WERI-Rb-1 (cell line): Measurements from ENCODE around the gene PKDREJ.

Experiments used
- DNase-seq: peaks from one replicate; pipeline ENCODE4 v3.0.0-alpha.2; 2020
- H3K27ac ChIP-seq: fragments of 250-450 bp; sonication (Bioruptor Pico); 2 replicates; pipeline ENCODE4 v1.5.1; 2020; ENCODE audit warnings: mild to moderate bottlenecking, moderate library complexity
- H3K27me3 ChIP-seq: fragments of 250-450 bp; sonication (Bioruptor Pico); 2 replicates; pipeline ENCODE4 v1.5.1; 2021; ENCODE audit warnings: mild to moderate bottlenecking, low read depth, moderate library complexity; ENCODE audit not compliant: insufficient read depth, severe bottlenecking
- H3K36me3 ChIP-seq: fragments of 250-450 bp; sonication (Bioruptor Pico); 2 replicates; pipeline ENCODE4 v1.5.1; 2020; ENCODE audit warnings: mild to moderate bottlenecking, moderate library complexity
- H3K4me3 ChIP-seq: 2 replicates; pipeline ENCODE4 v1.5.1; 2011; ENCODE audit warnings: low read depth, mild to moderate bottlenecking, control low read depth, low read length
- H3K9me3 ChIP-seq: fragments of 250-450 bp; sonication (Bioruptor Pico); 2 replicates; pipeline ENCODE4 v1.5.1; 2021; ENCODE audit warnings: mild to moderate bottlenecking, moderate library complexity; ENCODE audit not compliant: severe bottlenecking
- TF ChIP-seq, protein P1 (sequence below): IDR thresholded peaks from 2 replicates; pipeline ENCODE4 v1.5.1; 2011; ENCODE audit warnings: low read depth, mild to moderate bottlenecking, control low read depth, inconsistent platforms, low read length

The PKDREJ gene

DNA sequence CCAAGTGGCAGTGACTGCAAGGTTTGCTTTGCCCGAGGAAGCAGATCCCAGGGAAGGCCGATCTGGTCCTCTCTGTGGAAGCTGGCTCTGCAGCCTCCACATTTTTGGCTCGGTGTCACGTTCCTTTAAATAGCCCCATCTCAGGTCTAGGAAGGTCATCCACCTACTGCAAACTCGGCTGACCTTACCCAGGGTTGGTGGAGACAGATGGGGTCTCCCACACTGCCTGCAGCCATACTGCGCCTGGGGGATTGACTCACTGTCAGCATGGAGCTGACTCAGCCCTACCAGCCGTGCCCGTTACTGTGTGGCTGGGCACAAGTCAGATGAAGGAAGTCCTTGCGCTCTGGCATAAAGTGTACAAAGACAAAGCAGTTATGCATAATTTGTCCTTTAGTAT lies 29.9 kb downstream of the PKDREJ start:
- no peak for DNase-seq
- Histone ChIP-seq H3K27ac (no peak overlapping the region), H3K36me3 (peaks cover 6% of the 10 kb centered on the region), H3K9me3 (no peaks in the 10 kb centered on the region), H3K4me3 (no peak overlapping the region), H3K27me3 (no peaks in the 10 kb centered on the region)
- TF ChIP-seq, protein P1, sequence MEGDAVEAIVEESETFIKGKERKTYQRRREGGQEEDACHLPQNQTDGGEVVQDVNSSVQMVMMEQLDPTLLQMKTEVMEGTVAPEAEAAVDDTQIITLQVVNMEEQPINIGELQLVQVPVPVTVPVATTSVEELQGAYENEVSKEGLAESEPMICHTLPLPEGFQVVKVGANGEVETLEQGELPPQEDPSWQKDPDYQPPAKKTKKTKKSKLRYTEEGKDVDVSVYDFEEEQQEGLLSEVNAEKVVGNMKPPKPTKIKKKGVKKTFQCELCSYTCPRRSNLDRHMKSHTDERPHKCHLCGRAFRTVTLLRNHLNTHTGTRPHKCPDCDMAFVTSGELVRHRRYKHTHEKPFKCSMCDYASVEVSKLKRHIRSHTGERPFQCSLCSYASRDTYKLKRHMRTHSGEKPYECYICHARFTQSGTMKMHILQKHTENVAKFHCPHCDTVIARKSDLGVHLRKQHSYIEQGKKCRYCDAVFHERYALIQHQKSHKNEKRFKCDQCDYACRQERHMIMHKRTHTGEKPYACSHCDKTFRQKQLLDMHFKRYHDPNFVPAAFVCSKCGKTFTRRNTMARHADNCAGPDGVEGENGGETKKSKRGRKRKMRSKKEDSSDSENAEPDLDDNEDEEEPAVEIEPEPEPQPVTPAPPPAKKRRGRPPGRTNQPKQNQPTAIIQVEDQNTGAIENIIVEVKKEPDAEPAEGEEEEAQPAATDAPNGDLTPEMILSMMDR = no peak

DNA sequence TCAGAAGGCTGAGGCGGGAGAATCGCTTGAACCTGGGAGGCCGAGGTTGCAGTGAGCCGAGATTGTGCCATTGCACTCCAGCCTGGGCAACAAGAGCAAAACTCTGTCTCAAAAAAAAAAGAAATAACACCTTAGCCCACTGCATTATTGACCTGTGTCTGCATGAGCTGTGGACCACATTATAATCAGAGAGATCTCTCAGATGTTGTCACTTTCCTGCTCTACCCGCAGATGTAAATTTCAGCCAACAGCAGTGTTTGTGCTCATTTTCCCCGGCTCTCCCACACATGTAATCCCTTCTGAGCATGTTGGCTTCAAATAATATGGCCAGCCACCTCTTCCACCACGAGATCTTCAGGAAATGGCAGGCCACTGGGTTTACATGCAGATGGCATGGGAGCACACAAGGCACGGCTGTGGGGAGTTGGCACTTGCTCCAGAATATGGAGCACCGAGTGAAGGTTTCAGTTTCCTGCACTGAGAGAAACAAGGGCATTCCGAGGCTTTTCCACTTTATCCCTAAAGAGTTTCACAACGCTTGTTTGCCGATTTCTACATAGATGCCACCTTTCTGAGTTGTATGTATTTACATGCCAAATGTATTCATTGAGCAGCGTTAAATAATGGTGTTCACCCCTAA lies 32.8 kb downstream of the PKDREJ start:
- no peaks in the 10 kb centered on the region for H3K9me3 ChIP-seq

DNA sequence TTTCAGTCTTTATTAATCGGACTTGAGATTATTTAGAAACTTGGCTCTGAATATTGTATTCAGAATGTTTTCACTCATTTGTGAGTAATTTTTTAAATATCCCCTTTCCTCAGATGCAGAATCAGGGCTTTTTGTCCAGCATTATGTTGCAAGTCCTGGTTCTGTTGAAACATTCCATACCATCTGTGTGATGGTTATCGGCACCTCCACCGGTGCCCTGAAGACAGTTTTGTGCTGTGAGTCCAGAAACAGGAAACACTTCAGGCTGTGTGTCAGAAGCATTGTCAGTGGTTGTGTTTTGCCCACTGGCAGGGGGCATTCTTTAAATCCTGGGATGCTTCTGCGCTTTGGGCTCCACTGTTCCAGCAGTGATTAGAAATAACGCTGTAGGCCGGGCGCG lies 33.4 kb downstream of the PKDREJ start:
- Histone ChIP-seq H3K9me3 (no peaks in the 10 kb centered on the region), H3K4me3 (no peak overlapping the region), H3K27me3 (no peaks in the 10 kb centered on the region), H3K36me3 (no peaks in the 10 kb centered on the region; the same call in 1 of the 2 replicates), H3K27ac (no peak overlapping the region)
- TF ChIP-seq, protein P1 = no peak
- DNase-seq = no peak

More for the DNA sequence above, 32.8 kb downstream of the PKDREJ start:
- Histone ChIP-seq H3K27ac (no peak overlapping the region), H3K36me3 (peaks cover 1% of the 10 kb centered on the region), H3K4me3 (no peak overlapping the region), H3K27me3 (no peaks in the 10 kb centered on the region)
- TF ChIP-seq, protein P1 = no peak
- DNase-seq = no peak

DNA sequence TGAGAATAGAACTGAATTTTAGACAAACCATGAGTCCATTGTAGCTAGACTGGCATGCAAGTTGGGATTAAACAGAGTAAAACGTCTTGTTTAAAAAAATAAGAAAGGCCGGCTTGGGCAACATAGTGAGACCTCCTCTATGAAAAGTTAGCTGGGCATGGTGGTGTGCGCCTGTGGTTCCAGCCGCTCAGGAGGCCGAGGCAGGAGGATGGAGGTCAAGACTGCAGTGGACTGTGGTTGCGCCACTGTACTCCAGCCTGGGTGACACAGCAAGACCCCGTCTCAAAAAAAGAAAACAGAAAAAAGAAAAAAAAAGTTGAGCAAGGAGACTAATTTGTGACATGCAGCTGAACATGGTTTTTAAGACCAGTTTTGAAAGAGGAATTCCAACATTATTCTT lies 36.6 kb downstream of the PKDREJ start:
- H3K4me3 ChIP-seq = no peak overlapping the region
- H3K27ac ChIP-seq = no peak overlapping the region
- DNase-seq = no peak
- TF ChIP-seq, protein P1 = no peak
- no peaks in the 10 kb centered on the region for H3K27me3 ChIP-seq
- no peaks in the 10 kb centered on the region; the same call in 1 of the 2 replicates for H3K36me3 ChIP-seq
- no peaks in the 10 kb centered on the region for H3K9me3 ChIP-seq

DNA sequence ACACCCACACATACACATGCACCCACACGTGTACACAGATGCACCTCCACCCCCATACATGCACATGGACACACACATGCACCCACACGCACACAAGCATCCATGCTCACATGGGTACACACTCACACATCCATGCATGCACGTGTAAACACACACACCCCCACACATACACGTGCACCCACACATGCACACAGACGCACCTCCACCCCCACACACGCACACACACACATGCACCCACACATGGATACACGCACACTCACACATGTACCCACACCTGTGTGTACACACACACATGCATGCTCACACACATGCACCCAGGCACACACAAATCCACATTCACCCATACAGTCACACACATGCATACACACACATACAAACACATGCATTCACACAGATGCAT lies 37.5 kb downstream of the PKDREJ start:
- TF ChIP-seq, protein P1 = no peak
- H3K36me3 ChIP-seq = peaks cover 4% of the 10 kb centered on the region; the same call in 1 of the 2 replicates
- H3K27me3 ChIP-seq = no peaks in the 10 kb centered on the region
- H3K4me3 ChIP-seq = no peak overlapping the region
- no peaks in the 10 kb centered on the region for H3K9me3 ChIP-seq
- DNase-seq = no peak
- H3K27ac ChIP-seq = no peak overlapping the region

DNA sequence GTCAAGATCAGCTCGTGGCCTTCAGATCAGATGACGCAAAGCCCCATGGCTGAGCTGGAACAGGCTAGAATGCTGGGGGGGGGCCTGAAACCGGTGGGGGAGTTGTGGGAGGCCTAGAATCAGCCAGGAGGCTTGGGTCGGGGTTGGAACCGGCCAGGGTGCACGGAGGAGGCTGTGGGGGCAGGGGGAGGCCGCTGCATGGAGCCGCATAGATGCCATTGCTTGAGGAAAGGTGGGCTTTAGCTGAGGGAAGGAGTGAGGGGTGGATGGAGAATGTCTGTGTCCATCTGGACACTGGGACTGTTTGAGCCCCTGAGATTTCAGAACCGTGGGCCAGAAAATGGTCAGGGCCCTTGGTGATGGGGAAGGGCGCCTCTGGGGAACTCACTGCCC lies 38.2 kb downstream of the PKDREJ start:
- TF ChIP-seq, protein P1 = no peak
- H3K27me3 ChIP-seq = no peaks in the 10 kb centered on the region
- DNase-seq = no peak
- peaks cover 6% of the 10 kb centered on the region for H3K36me3 ChIP-seq
- H3K4me3 ChIP-seq = no peak overlapping the region
- no peaks in the 10 kb centered on the region for H3K9me3 ChIP-seq
- H3K27ac ChIP-seq = no peak overlapping the region
